Measurements from ENCODE around the gene NAPSA. TPM values are rescaled to one million over a fixed set of nuclear protein-coding genes. Genes with fewer than 3 reads are reported as not detected.
"Not testable (repeated sequence)": the region's sequence is repeated elsewhere in the genome, so short reads cannot be mapped to it uniquely, and the experiment has no call there.

The NAPSA gene
- total and polyA plus RNA-seq, 8 donors, result 0.78 to 4.6 (median 2.3) TPM

DNA sequence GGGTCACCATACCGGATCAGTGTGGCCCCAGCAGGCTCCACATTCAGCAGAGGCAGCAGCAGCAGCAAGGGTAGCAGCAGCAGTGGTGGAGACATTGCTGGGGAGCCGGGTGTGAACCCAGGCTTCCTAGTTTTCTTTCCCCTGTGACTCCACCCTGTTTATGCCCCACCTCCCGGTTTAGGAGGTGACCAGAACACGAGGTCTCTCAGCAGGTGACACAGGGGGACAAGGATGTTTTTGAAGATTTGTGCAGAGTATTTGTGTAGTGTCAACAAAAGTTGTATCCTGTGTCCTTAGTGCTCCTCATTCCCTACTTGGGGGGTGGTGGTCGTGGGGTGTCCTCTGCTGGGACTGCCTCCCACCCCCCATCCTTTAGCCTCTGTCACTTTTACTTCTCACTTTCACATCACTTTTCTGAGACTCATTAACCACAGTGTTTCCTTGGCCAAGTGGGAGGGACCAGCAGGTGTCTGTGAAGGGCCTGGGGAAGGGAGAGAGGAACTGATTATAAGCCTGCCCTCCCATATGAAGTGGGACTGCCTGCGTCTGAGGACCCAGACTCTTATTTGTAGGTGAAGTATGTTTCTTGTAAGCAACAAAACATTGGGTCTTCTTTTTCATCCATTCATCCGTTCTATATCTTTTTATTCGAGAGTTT is 20.6 kb downstream of the NAPSA start:
- FAIRE-seq (no peak), ATAC-seq (peak in 1 of 4 donors; percentile 60), DNase-seq (peak in 1 of 6 donors; percentile 25)
- Histone ChIP-seq H3K4me1 (no peaks in the 10 kb centered on the region), H3K36me3 (no peaks in the 10 kb centered on the region), H3K4me3 (no peak overlapping the region), H3K27me3 (no peaks in the 10 kb centered on the region), H3K27ac (no peak overlapping the region), H3K9me3 (no peaks in the 10 kb centered on the region)
- intact Hi-C loops (cut with DNase I), result no loop called here
- 83 to 85% methylated on average over 8 of the region's 8 CpGs for WGBS, 2 donors
- TF ChIP-seq, protein P1, sequence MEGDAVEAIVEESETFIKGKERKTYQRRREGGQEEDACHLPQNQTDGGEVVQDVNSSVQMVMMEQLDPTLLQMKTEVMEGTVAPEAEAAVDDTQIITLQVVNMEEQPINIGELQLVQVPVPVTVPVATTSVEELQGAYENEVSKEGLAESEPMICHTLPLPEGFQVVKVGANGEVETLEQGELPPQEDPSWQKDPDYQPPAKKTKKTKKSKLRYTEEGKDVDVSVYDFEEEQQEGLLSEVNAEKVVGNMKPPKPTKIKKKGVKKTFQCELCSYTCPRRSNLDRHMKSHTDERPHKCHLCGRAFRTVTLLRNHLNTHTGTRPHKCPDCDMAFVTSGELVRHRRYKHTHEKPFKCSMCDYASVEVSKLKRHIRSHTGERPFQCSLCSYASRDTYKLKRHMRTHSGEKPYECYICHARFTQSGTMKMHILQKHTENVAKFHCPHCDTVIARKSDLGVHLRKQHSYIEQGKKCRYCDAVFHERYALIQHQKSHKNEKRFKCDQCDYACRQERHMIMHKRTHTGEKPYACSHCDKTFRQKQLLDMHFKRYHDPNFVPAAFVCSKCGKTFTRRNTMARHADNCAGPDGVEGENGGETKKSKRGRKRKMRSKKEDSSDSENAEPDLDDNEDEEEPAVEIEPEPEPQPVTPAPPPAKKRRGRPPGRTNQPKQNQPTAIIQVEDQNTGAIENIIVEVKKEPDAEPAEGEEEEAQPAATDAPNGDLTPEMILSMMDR (IDR thresholded peaks at IDR 0.05), result no peak

DNA sequence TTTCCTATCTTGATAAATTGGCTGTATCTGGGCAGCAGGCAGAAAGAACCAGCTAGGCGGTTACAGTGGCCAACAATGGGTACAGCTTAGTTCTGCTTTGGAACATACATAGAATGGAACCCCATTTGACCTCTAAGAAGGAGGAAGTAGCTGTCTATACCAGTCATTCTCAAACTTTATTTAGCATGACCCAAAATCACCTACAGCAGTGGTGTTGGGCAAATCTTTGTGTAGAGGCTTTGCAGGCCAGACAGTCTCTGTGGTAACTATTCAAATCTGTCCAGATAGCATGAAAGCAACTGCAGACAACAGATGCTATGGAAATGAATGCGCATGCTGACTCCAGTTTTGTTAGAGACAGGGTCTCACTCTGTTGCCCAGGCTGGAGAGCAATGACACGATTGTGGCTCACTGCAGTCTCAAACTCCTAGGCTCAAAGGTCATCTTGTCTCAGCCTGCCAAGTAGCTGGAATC is 24.3 kb downstream of the NAPSA start:
- Histone ChIP-seq H3K36me3 (no peaks in the 10 kb centered on the region), H3K27ac (no peak overlapping the region), H3K4me1 (no peaks in the 10 kb centered on the region), H3K9me3 (no peaks in the 10 kb centered on the region), H3K27me3 (no peaks in the 10 kb centered on the region), H3K4me3 (no peak overlapping the region)
- FAIRE-seq, result no peak
- intact Hi-C loops (cut with DNase I), result no loop called here
- TF ChIP-seq, protein P1 (IDR thresholded peaks at IDR 0.05), result no peak
- peak in 2 of 4 donors; percentile 49 to 70 for ATAC-seq
- WGBS, 2 donors, result 75 to 77% methylated on average over 3 of the region's 3 CpGs
- DNase-seq, result no peak

DNA sequence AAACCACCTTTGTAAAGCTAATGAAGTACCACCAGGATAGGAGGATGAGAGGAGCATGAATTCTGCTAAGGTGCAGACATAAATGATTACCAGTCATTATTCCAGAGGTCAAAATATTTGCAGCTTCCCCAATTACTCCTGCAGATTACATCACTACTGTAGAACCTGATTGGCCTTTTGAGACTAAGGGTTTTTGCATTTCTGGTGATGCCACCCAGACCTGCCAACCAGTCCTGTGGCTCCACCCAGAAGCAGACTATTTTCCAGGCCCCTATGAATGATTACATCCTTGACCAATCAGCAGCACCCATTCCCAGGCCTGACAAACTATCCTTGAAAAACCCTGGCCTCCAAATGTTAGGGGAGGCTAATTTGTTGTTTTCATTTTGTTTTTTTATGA is 25.1 kb downstream of the NAPSA start:
- ATAC-seq, result no peak
- intact Hi-C loops (cut with DNase I), result no loop called here
- Histone ChIP-seq H3K27me3 (no peaks in the 10 kb centered on the region), H3K9me3 (no peaks in the 10 kb centered on the region), H3K27ac (no peak overlapping the region), H3K4me1 (no peaks in the 10 kb centered on the region), H3K4me3 (no peak overlapping the region), H3K36me3 (no peaks in the 10 kb centered on the region)
- TF ChIP-seq, protein P1 (IDR thresholded peaks at IDR 0.05), result no peak
- no peak for FAIRE-seq
- no peak for DNase-seq

DNA sequence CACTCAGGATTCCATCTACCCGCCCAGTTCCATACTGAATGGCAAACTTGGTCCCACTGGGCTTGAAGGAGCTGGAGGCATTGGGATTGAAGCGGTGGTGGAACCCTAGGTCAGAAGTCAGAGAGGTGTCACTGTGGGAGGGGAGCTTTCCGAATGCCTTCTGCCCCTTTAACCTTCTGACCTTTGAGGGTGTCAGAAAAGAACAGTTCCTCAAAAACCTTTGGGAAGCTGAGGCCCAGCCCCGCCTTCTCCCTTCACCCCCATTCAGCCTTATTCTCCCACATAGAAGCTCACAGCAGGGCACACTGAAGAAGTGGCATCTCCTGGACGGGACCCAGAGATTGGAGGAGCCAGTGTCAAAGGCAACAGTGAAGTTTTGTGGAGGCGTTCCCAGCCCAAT is 28.4 kb downstream of the NAPSA start:
- DNase-seq, result peak in 1 of 6 donors; percentile 19
- H3K4me3 ChIP-seq; H3K36me3 ChIP-seq; H3K27me3 ChIP-seq; ATAC-seq; intact Hi-C loops (cut with DNase I); H3K4me1 ChIP-seq; H3K9me3 ChIP-seq; FAIRE-seq; H3K27ac ChIP-seq: not testable (repeated sequence)
- 93 to 95% methylated on average over 5 to 6 of the region's 6 CpGs for WGBS, 2 donors

DNA sequence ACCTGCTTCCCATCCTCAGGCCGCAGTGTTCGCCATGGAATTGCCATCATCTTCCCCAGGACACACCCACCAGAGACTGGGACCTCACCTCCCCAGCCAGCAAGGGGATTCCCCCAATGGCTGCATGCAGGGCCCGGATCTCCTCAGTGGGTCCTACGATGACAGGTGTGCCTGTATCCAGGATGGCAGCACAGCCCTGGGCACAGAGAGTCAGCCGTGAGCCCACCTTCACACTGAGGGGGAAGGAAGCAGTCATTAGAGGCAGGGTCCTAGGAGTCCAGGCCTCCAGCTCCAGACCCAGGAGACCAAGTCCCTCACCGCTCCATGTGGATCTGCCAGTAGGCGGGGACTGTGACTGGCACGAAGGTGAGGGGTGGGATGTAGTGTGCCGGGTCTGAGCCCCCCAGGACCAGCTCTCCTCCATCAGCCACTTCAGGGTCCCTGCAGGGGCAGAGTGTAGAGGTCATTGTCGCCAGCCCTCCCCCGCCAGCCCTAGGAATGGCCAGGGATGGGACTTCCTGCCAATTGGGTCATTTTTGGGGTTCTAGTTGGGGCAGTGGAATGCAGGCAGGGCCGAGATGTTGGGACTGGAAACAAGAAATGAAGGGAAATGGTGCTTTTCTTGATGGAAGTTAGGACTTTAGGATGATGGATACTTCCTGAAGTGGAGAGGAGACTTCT is 30.6 kb downstream of the NAPSA start:
- Histone ChIP-seq H3K27ac (no peak overlapping the region), H3K9me3 (no peaks in the 10 kb centered on the region), H3K36me3 (no peaks in the 10 kb centered on the region), H3K4me1 (peaks cover 4 to 16% (median 7%) of the 10 kb centered on the region in 3 donors), H3K27me3 (no peaks in the 10 kb centered on the region), H3K4me3 (no peak overlapping the region)
- peak in 5 of 6 donors; percentile 37 to 54 (median 46) for DNase-seq
- no peak for FAIRE-seq
- ATAC-seq, result no peak
- TF ChIP-seq, protein P1 (IDR thresholded peaks at IDR 0.05), result no peak
- 94% methylated on average over 12 of the region's 12 CpGs for WGBS, 2 donors
- intact Hi-C loops (cut with DNase I), result no loop called here
